ENCODE data around the gene MC5R. TPM values are rescaled to one million over a fixed set of nuclear protein-coding genes. Genes with fewer than 3 reads are reported as not detected.

The MC5R gene
- total and polyA plus RNA-seq, 2 experiments from 2014 or later = 0.11 TPM; not detected in 1

DNA sequence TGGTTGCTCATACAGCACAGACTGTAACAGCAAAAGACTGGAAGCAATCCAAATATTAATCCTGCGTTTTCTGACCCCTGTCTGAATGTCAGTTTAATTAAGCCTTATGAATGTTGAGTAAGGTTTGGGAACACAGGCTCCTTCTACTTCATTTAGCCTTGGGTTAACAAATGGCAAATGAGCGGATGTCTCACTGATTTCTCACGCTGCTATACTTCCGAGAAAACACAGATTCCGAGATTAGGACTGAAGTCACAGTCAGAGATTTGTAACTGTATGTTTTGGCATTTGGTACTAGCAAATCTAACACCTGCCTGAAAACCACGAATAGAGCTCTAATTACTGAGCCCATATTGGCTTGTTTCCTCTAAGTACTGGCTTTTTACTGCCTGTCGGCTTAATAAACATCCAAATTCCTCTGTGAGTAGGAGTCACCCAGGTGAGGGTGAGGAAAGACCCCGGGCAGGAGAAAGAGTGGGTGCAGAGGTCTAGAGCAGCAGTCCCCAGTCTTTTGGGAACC, 10.6 kb downstream of the MC5R start:
- H3K27ac ChIP-seq (ENCODE audit: low read depth) = no peak overlapping the region
- H3K36me3 ChIP-seq (ENCODE audit: insufficient read depth) = no peaks in the 10 kb centered on the region
- H3K9me2 ChIP-seq (ENCODE audit: insufficient read depth) = no peaks in the 10 kb centered on the region
- Mint-ChIP-seq H3K4me1 (peaks cover 15% of the 10 kb centered on the region; the same call in 2 of the 3 replicates), H3K36me3 (ENCODE audit: low read depth) (peaks cover 4% of the 10 kb centered on the region; the same call in 1 of the 3 replicates), H3K4me3 (no peak overlapping the region), H3K27ac (no peak overlapping the region), H3K9me3 (0 out of 3 replicates have a peak, but pooled peaks cover 7% of the 10 kb centered on the region), H3K27me3 (ENCODE audit: insufficient read depth, low read depth, poor library complexity) (no peaks in the 10 kb centered on the region)
- H3K4me3 ChIP-seq = no peak overlapping the region
- DNase-seq (ENCODE audit: low spot score) (no peak), ATAC-seq (no peak)
- H3K27me3 ChIP-seq (ENCODE audit: insufficient read depth) = no peaks in the 10 kb centered on the region
- no peaks in the 10 kb centered on the region; the same call in 1 of the 2 replicates for H3K4me1 ChIP-seq (ENCODE audit: insufficient read depth)
- no peaks in the 10 kb centered on the region for H3K79me2 ChIP-seq (replicated peaks; ENCODE audit: insufficient read depth)
- H3K4me2 ChIP-seq = no peak overlapping the region
- no peaks in the 10 kb centered on the region for H3F3A ChIP-seq (replicated peaks; ENCODE audit: low read depth)
- no peaks in the 10 kb centered on the region for H4K20me1 ChIP-seq (replicated peaks; ENCODE audit: insufficient read depth)
- no peak for TF ChIP-seq STAT1 (IDR thresholded peaks at IDR 0.05; ENCODE audit: unreplicated experiment)
- no peak for TF ChIP-seq EZH2phosphoT487 (IDR thresholded peaks at IDR 0.05; ENCODE audit: unreplicated experiment)
- TF ChIP-seq ZNF114 (CRISPR knock-in tag; IDR thresholded peaks at IDR 0.05) = no peak
- TF ChIP-seq, protein P1, sequence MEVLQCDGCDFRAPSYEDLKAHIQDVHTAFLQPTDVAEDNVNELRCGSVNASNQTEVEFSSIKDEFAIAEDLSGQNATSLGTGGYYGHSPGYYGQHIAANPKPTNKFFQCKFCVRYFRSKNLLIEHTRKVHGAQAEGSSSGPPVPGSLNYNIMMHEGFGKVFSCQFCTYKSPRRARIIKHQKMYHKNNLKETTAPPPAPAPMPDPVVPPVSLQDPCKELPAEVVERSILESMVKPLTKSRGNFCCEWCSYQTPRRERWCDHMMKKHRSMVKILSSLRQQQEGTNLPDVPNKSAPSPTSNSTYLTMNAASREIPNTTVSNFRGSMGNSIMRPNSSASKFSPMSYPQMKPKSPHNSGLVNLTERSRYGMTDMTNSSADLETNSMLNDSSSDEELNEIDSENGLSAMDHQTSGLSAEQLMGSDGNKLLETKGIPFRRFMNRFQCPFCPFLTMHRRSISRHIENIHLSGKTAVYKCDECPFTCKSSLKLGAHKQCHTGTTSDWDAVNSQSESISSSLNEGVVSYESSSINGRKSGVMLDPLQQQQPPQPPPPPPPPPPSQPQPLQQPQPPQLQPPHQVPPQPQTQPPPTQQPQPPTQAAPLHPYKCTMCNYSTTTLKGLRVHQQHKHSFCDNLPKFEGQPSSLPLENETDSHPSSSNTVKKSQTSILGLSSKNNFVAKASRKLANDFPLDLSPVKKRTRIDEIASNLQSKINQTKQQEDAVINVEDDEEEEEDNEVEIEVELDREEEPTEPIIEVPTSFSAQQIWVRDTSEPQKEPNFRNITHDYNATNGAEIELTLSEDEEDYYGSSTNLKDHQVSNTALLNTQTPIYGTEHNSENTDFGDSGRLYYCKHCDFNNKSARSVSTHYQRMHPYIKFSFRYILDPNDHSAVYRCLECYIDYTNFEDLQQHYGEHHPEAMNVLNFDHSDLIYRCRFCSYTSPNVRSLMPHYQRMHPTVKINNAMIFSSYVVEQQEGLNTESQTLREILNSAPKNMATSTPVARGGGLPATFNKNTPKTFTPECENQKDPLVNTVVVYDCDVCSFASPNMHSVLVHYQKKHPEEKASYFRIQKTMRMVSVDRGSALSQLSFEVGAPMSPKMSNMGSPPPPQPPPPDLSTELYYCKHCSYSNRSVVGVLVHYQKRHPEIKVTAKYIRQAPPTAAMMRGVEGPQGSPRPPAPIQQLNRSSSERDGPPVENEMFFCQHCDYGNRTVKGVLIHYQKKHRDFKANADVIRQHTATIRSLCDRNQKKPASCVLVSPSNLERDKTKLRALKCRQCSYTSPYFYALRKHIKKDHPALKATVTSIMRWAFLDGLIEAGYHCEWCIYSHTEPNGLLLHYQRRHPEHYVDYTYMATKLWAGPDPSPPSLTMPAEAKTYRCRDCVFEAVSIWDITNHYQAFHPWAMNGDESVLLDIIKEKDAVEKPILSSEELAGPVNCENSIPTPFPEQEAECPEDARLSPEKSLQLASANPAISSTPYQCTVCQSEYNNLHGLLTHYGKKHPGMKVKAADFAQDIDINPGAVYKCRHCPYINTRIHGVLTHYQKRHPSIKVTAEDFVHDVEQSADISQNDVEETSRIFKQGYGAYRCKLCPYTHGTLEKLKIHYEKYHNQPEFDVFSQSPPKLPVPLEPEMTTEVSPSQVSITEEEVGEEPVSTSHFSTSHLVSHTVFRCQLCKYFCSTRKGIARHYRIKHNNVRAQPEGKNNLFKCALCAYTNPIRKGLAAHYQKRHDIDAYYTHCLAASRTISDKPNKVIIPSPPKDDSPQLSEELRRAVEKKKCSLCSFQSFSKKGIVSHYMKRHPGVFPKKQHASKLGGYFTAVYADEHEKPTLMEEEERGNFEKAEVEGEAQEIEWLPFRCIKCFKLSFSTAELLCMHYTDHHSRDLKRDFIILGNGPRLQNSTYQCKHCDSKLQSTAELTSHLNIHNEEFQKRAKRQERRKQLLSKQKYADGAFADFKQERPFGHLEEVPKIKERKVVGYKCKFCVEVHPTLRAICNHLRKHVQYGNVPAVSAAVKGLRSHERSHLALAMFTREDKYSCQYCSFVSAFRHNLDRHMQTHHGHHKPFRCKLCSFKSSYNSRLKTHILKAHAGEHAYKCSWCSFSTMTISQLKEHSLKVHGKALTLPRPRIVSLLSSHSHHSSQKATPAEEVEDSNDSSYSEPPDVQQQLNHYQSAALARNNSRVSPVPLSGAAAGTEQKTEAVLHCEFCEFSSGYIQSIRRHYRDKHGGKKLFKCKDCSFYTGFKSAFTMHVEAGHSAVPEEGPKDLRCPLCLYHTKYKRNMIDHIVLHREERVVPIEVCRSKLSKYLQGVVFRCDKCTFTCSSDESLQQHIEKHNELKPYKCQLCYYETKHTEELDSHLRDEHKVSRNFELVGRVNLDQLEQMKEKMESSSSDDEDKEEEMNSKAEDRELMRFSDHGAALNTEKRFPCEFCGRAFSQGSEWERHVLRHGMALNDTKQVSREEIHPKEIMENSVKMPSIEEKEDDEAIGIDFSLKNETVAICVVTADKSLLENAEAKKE (CRISPR knock-in tag; IDR thresholded peaks at IDR 0.05) = no peak
- TF ChIP-seq, protein P2, sequence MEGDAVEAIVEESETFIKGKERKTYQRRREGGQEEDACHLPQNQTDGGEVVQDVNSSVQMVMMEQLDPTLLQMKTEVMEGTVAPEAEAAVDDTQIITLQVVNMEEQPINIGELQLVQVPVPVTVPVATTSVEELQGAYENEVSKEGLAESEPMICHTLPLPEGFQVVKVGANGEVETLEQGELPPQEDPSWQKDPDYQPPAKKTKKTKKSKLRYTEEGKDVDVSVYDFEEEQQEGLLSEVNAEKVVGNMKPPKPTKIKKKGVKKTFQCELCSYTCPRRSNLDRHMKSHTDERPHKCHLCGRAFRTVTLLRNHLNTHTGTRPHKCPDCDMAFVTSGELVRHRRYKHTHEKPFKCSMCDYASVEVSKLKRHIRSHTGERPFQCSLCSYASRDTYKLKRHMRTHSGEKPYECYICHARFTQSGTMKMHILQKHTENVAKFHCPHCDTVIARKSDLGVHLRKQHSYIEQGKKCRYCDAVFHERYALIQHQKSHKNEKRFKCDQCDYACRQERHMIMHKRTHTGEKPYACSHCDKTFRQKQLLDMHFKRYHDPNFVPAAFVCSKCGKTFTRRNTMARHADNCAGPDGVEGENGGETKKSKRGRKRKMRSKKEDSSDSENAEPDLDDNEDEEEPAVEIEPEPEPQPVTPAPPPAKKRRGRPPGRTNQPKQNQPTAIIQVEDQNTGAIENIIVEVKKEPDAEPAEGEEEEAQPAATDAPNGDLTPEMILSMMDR (conservative IDR thresholded peaks at IDR 0.05; ENCODE audit: low read depth in 2 of 2) = no peak
- TF ChIP-seq, protein P3, sequence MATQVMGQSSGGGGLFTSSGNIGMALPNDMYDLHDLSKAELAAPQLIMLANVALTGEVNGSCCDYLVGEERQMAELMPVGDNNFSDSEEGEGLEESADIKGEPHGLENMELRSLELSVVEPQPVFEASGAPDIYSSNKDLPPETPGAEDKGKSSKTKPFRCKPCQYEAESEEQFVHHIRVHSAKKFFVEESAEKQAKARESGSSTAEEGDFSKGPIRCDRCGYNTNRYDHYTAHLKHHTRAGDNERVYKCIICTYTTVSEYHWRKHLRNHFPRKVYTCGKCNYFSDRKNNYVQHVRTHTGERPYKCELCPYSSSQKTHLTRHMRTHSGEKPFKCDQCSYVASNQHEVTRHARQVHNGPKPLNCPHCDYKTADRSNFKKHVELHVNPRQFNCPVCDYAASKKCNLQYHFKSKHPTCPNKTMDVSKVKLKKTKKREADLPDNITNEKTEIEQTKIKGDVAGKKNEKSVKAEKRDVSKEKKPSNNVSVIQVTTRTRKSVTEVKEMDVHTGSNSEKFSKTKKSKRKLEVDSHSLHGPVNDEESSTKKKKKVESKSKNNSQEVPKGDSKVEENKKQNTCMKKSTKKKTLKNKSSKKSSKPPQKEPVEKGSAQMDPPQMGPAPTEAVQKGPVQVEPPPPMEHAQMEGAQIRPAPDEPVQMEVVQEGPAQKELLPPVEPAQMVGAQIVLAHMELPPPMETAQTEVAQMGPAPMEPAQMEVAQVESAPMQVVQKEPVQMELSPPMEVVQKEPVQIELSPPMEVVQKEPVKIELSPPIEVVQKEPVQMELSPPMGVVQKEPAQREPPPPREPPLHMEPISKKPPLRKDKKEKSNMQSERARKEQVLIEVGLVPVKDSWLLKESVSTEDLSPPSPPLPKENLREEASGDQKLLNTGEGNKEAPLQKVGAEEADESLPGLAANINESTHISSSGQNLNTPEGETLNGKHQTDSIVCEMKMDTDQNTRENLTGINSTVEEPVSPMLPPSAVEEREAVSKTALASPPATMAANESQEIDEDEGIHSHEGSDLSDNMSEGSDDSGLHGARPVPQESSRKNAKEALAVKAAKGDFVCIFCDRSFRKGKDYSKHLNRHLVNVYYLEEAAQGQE (IDR thresholded peaks at IDR 0.05; ENCODE audit: unreplicated experiment) = no peak
- TF ChIP-seq POLR2AphosphoS5 (IDR thresholded peaks at IDR 0.05; ENCODE audit: low read depth) = no peak
- TF ChIP-seq, protein P4, sequence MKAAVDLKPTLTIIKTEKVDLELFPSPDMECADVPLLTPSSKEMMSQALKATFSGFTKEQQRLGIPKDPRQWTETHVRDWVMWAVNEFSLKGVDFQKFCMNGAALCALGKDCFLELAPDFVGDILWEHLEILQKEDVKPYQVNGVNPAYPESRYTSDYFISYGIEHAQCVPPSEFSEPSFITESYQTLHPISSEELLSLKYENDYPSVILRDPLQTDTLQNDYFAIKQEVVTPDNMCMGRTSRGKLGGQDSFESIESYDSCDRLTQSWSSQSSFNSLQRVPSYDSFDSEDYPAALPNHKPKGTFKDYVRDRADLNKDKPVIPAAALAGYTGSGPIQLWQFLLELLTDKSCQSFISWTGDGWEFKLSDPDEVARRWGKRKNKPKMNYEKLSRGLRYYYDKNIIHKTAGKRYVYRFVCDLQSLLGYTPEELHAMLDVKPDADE (IDR thresholded peaks at IDR 0.05) = no peak
- no peak for TF ChIP-seq ZNF331 (CRISPR knock-in tag; IDR thresholded peaks at IDR 0.05; ENCODE audit: low read depth)
- no peak for TF ChIP-seq JUNB (IDR thresholded peaks at IDR 0.05; ENCODE audit: unreplicated experiment)
- TF ChIP-seq EZH2 (IDR thresholded peaks at IDR 0.05; ENCODE audit: low read depth, unreplicated experiment) = no peak
- no peak for TF ChIP-seq NANOG (IDR thresholded peaks at IDR 0.05; ENCODE audit: borderline replicate concordance)
- TF ChIP-seq CREB1 (CRISPR knock-in tag; IDR thresholded peaks at IDR 0.05; ENCODE audit: low read depth) = no peak
- H2AFZ ChIP-seq = peak overlapping the region; percentile 78
